Heart right ventricle (tissue), 16 donors: ENCODE measurements around the gene MGAT5. TPM values are rescaled to one million over a fixed set of nuclear protein-coding genes. Genes with fewer than 3 reads are reported as not detected.

Experiments
- ATAC-seq, 8 donors: fragments of 200-7000 bp; cut with Tn5 transposase; one replicate each; pipeline ENCODE4 v1.9.1; 2020; ENCODE audit warnings: mild to moderate bottlenecking in 8 of 8, moderate library complexity in 8 of 8, moderate number of reproducible peaks in 1 of 8
- DNase-seq, 2 donors: peaks; one replicate each; pipeline ENCODE4 v3.0.0-alpha.2; 2020
- H3K27ac ChIP-seq, 10 donors: fragments of 200-600 bp; sonication (generic) in 2 of 10; one replicate each; pipeline versions ENCODE4 v1.5.0 to v1.8.0; 2020 to 2022; ENCODE audit warnings: mild to moderate bottlenecking in 3 of 10
- H3K27me3 ChIP-seq, 7 donors: fragments of 200-600 bp; one replicate each; pipeline ENCODE4 v1.8.0; 2021 to 2022; ENCODE audit warnings: mild to moderate bottlenecking in 2 of 7
- H3K36me3 ChIP-seq, 9 donors: fragments of 200-600 bp; sonication (generic) in 1 of 9; one replicate each; pipeline versions ENCODE4 v1.5.0 to v1.8.0; 2020 to 2022; ENCODE audit warnings: mild to moderate bottlenecking in 2 of 9
- H3K4me1 ChIP-seq, 9 donors: fragments of 200-600 bp; sonication (generic) in 1 of 9; one replicate each; pipeline versions ENCODE4 v1.5.0 to v1.8.0; 2020 to 2022; ENCODE audit warnings: mild to moderate bottlenecking in 4 of 9
- H3K4me3 ChIP-seq, 10 donors: fragments of 200-600 bp; sonication (generic) in 2 of 10; one replicate each; pipeline versions ENCODE4 v1.5.0 to v1.8.0; 2020 to 2022; ENCODE audit warnings: mild to moderate bottlenecking in 7 of 10, moderate library complexity in 2 of 10
- H3K9me3 ChIP-seq, 11 donors: fragments of 200-600 bp in 10 of 11; sonication (generic) in 2 of 11; one replicate each; pipeline versions ENCODE4 v1.5.0 to v1.8.0; 2013 to 2022; ENCODE audit warnings: mild to moderate bottlenecking in 2 of 11, control low read depth in 1 of 11, moderate library complexity in 1 of 11
- CTCF ChIP-seq, 9 donors: fragments of 200-600 bp; sonication (generic) in 2 of 9; IDR thresholded peaks; one replicate each; pipeline versions ENCODE4 v1.5.0 to v1.8.0; 2021 to 2022; ENCODE audit warnings: antibody characterized with exemption in 9 of 9, mild to moderate bottlenecking in 5 of 9, moderate library complexity in 1 of 9
- WGBS, 2 donors: extraction: QIAGEN DNeasy Blood & Tissue Kit; methylation state at CpG; one replicate each; pipeline ENCODE4 v1.1.7; 2013; ENCODE audit warnings: inconsistent platforms in 1 of 2; 5-methylcytosine and 5-hydroxymethylcytosine counted together
- intact Hi-C, 10 donors: fragments of 100-400 bp; cut with DNase I; formaldehyde crosslinking; loops; one replicate each; pipeline versions ENCODE4 v1.11.1 to v1.14.2; 2022
- polyA plus RNA-seq, 2 donors: library from polyadenylated mRNA; stranded (reverse); fragments of 200-250 nt; gene quantifications; one replicate each; pipeline ENCODE4 v1.2.3, GENCODE V29; 2013
- total RNA-seq, 10 donors: library from RNA; stranded (reverse); fragmentation: NEBNext Ultra II Directional in 3 of 10; extraction: Animal tissue kit (Norgen Biotek cat#: 25700) in 3 of 10; gene quantifications; one replicate each; pipeline versions ENCODE4 v1.2.1 to v1.2.4, GENCODE V29; 2021 to 2023
- donor health status: Arrhythmogenic right ventricular cardiomyopathy.
- donor health status: ischemic (EF 13 %, LVEDD 7.1; RV severe dilation, severe dysfunction).
- donor health status: healthy with polysubstance abuse.
- donor health status: DM: no; HTN: yes; CAD: no.
- donor health status: DM: no; HTN: no; CAD: no.
- donor health status: ischemic (EF 25% LVEDD 6.9; RV normal size, moderate dysfunction).
- donor health status: ischemic (EF 25% LVEDD 5.7; RV mildly dilated, moderate dysfunction).
- donor health status: healthy.
- donor health status: DM: yes; HTN: yes; CAD: no.
- donor health status: Ischemic cardiomyopathy.
- donor health status: ischemic (EF 35%, LVEDD 5.7; RV mildly dilated, moderate dysfunction).
- donor health status: nonischemic (EF 11% LVEDD 7.7; RV severe dilation, severe dysfunction).
- donor health status: DM: yes; HTN: yes; CAD: no.
- donor health status: PGD.
- donor health status: ischemic (EF 29% LVEDD 5.4; RV normal size, mild dysfunction).
- donor health status: nonischemic (EF 23%, LVEDD 6.1; RV moderate dilation, normal function).

Gene MGAT5
- total and polyA plus RNA-seq, 12 donors: 6.4 to 111 (median 92.2) TPM

- Histone ChIP-seq H3K4me3 (no peak overlapping the region), H3K27ac (no peak overlapping the region), H3K27me3 (no peaks in the 10 kb centered on the region), H3K36me3 (no peaks in the 10 kb centered on the region), H3K4me1 (no peaks in the 10 kb centered on the region), H3K9me3 (no peaks in the 10 kb centered on the region)
- TF ChIP-seq CTCF (IDR thresholded peaks at IDR 0.05): no peak
- intact Hi-C loops: no loop called here
- 87 to 89% methylated on average over 7 of the region's 7 CpGs for WGBS, 2 donors
- ATAC-seq (no peak), DNase-seq (no peak)
These were observed 244.8 kb downstream of the MGAT5 start for GRCh38 chr2:134498654-134499053.

DNA sequence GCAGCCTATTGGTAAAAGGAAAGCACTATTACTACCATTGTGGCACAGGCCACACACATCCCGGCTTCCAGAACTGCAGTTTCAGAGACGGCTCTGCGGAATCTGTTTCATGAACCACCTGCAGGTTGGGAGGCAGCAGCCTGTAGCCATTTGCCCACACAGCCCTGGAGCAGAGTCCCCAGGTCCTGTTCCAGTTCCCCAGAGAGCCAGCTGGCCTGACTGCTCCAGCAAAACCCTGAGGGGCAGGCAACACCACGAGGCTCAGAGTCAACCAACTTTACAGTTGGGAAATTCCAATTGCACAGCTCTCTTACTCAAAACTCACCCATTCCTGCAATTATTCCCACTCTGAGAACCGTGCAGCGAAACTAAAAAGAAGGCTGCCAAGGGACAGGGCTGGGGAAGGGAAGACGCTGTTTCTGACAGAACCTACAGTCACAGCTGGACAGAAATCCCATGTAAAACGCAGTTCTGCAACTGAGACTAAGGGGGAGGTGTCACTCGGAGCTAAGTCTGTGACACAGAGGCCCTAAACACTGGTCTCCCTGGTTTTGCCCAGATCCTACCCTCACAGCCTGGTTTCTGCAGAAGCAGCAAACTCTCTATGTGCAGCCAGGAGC lies 245.5 kb downstream of the MGAT5 start:
- DNase-seq (no peak), ATAC-seq (no peak)
- no peak overlapping the region for H3K27ac ChIP-seq
- no peak for TF ChIP-seq CTCF (IDR thresholded peaks at IDR 0.05)
- 70 to 77% methylated on average over 9 of the region's 9 CpGs for WGBS, 2 donors
- intact Hi-C loops: no loop called here
- H3K36me3 ChIP-seq: no peaks in the 10 kb centered on the region
- no peaks in the 10 kb centered on the region for H3K4me1 ChIP-seq
- no peaks in the 10 kb centered on the region for H3K9me3 ChIP-seq
- no peaks in the 10 kb centered on the region for H3K27me3 ChIP-seq
- H3K4me3 ChIP-seq: no peak overlapping the region

- no peak for TF ChIP-seq CTCF (IDR thresholded peaks at IDR 0.05)
- Histone ChIP-seq H3K27ac (no peak overlapping the region), H3K27me3 (no peaks in the 10 kb centered on the region), H3K36me3 (no peaks in the 10 kb centered on the region), H3K4me3 (no peak overlapping the region), H3K9me3 (no peaks in the 10 kb centered on the region), H3K4me1 (no peaks in the 10 kb centered on the region)
- DNase-seq: no peak
- 70 to 74% methylated on average over 9 of the region's 9 CpGs for WGBS, 2 donors
- intact Hi-C loops: loop anchor here in 1 of 10 donors (5.0 kb wide), 1 partner anchor 52 kb away; no protein-coding TSS in a partner anchor
- ATAC-seq: no peak
These were observed 246.5 kb downstream of the MGAT5 start for GRCh38 chr2:134500211-134500935.

DNA sequence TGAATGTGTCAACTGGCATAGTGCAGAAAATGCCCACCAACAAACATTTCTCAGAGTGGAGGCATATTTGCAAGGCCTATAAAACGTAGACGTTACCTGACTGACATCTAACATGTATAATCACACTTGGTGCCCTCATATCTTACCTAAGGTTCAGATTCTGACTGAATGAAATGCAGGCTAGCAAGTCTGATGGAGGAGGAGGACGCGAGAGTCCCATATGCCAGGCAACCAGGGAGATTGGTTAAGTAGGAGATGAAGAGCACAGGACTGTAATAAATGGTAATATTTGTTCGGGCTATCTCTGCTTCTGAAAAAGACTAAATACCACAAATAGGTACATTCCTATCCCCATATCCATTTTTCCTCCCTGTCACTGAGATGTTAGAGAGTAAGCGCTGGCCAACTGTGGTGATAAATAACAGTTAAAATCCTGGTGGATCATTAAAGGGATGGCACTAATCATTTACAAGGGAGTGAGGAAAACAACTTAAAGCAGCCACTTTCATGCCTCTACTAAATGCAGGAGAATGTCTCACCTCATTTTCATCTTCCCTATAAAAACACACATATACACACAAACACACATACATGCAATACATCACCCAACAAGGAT lies 247.7 kb downstream of the MGAT5 start:
- no peak for TF ChIP-seq CTCF (IDR thresholded peaks at IDR 0.05)
- Histone ChIP-seq H3K36me3 (no peaks in the 10 kb centered on the region), H3K4me3 (no peak overlapping the region), H3K27me3 (no peaks in the 10 kb centered on the region), H3K4me1 (no peaks in the 10 kb centered on the region), H3K9me3 (no peaks in the 10 kb centered on the region), H3K27ac (no peak overlapping the region)
- DNase-seq (no peak), ATAC-seq (no peak)
- whole genome bisulfite sequencing, 2 donors: 96 to 97% methylated on average over 6 of the region's 6 CpGs
- intact Hi-C loops: loop anchor here in 1 of 10 donors (5.0 kb wide), 1 partner anchor 51 kb away; no protein-coding TSS in a partner anchor
